Kidney (tissue), 14 donors: ENCODE results near the gene LUC7L. TPM values are rescaled to one million over a fixed set of nuclear protein-coding genes. Genes with fewer than 3 reads are reported as not detected.
"Not testable (repeated sequence)": the region's sequence is repeated elsewhere in the genome, so short reads cannot be mapped to it uniquely, and the experiment has no call there.

Source experiments
- DNase-seq, 5 donors: peaks; one replicate each; pipeline ENCODE4 v3.0.0-alpha.2; 2013 to 2020
- FAIRE-seq: peaks from 2 replicates; lab custom pipeline; 2012; peaks lifted over from hg19 to GRCh38; lab: Jason Lieb, UNC
- H3K27ac ChIP-seq, 2 donors: one replicate each; pipeline ENCODE4 v1.7.0; 2013; ENCODE audit warnings: low read depth in 2 of 2, low read length in 2 of 2, inconsistent platforms in 1 of 2
- H3K27me3 ChIP-seq: one replicate; pipeline ENCODE4 v1.7.1; 2013; ENCODE audit warnings: low read length, inconsistent platforms; ENCODE audit not compliant: control insufficient read depth, insufficient read depth
- H3K36me3 ChIP-seq, 3 donors: one replicate each; pipeline versions ENCODE4 v1.7.0 to v1.7.1; 2013; ENCODE audit warnings: low read length in 3 of 3, control low read depth in 1 of 3, inconsistent platforms in 1 of 3; ENCODE audit not compliant: insufficient read depth in 3 of 3, control insufficient read depth in 2 of 3
- H3K4me1 ChIP-seq, 3 donors: one replicate each; pipeline versions ENCODE4 v1.7.0 to v1.7.1; 2013; ENCODE audit warnings: low read length in 3 of 3, inconsistent platforms in 1 of 3, low read depth in 1 of 3; ENCODE audit not compliant: control insufficient read depth in 2 of 3, insufficient read depth in 2 of 3
- H3K4me3 ChIP-seq, 3 donors: one replicate each; pipeline versions ENCODE4 v1.7.0 to v1.8.1; 2013; ENCODE audit warnings: low read length in 3 of 3, control low read depth in 1 of 3, inconsistent platforms in 1 of 3
- H3K9ac ChIP-seq, 3 donors: one replicate each; pipeline versions ENCODE4 v1.7.0 to v1.7.1; 2013; ENCODE audit warnings: low read length in 3 of 3, control low read depth in 1 of 3, inconsistent platforms in 1 of 3
- H3K9me3 ChIP-seq, 3 donors: one replicate each; pipeline versions ENCODE4 v1.7.0 to v1.7.1; 2013; ENCODE audit warnings: low read length in 3 of 3, control low read depth in 1 of 3, inconsistent platforms in 1 of 3; ENCODE audit not compliant: control insufficient read depth in 2 of 3, insufficient read depth in 1 of 3
- intact Hi-C: fragments of 100-400 bp; cut with DNase I; formaldehyde crosslinking; loops from one replicate; pipeline ENCODE4 v1.11.1; 2022
- polyA plus RNA-seq: library from polyadenylated mRNA; stranded (reverse); fragments of 350-450 nt; fragmentation: Illumina TruSeq; extraction: RNeasy Lipid Tissue Mini Kit (QIAGEN cat#74804); gene quantifications from one replicate; pipeline ENCODE4 v1.2.3, GENCODE V29; 2014; ENCODE audit warnings: low read depth, low replicate concordance; ENCODE audit not compliant: insufficient read depth
- total RNA-seq: library from RNA; stranded (reverse); fragmentation: NEBNext Ultra II Directional; extraction: Animal tissue kit (Norgen Biotek cat#: 25700); gene quantifications from one replicate; pipeline ENCODE4 v1.2.1, GENCODE V29; 2021
- TF ChIP-seq, protein P1 (sequence below): IDR thresholded peaks from 3 replicates; pipeline ENCODE4 v1.5.1; 2012; ENCODE audit warnings: mild to moderate bottlenecking, moderate library complexity, borderline replicate concordance; ENCODE audit not compliant: insufficient read depth; ENCODE audit errors: extremely low read depth
- donor health status: control.
- donor health status: control.
- donor health status: control.
- donor health status: control.
- donor health status: control.
- donor health status: DM: yes; HTN: yes; CAD: no.
- donor health status: Normal renal cell carcinoma (clear cell type).

LUC7L gene
- total and polyA plus RNA-seq, 2 donors from 2014 or later, result 56.3 to 72.0 TPM

DNA sequence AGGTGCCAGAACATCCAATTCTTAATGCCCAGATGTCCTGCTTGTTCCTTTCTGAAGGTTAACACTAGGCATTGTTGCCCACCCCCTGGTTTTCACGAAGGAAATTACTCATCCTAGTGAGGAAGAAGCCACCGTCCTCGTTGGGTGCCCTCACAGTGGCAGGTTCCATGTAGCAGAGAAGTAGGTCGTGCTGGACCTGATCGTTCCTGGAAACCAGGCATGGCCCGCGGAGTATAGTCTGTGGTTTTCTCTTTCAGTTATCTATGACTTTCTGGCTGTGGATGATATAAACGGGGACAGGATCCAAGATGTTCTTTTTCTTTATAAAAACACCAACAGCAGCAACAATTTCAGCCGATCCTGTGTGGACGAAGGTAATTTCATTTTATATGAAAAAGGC lies 30.0 kb upstream of the LUC7L start:
- DNase-seq (no peak), FAIRE-seq (no peak)
- Histone ChIP-seq H3K4me1 (no peaks in the 10 kb centered on the region), H3K9me3 (no peaks in the 10 kb centered on the region), H3K4me3 (no peak overlapping the region), H3K9ac (no peak overlapping the region), H3K27me3 (no peaks in the 10 kb centered on the region), H3K27ac (no peak overlapping the region), H3K36me3 (peaks cover 0 to 29% (median 16%) of the 10 kb centered on the region in 3 donors)
- TF ChIP-seq, protein P1, sequence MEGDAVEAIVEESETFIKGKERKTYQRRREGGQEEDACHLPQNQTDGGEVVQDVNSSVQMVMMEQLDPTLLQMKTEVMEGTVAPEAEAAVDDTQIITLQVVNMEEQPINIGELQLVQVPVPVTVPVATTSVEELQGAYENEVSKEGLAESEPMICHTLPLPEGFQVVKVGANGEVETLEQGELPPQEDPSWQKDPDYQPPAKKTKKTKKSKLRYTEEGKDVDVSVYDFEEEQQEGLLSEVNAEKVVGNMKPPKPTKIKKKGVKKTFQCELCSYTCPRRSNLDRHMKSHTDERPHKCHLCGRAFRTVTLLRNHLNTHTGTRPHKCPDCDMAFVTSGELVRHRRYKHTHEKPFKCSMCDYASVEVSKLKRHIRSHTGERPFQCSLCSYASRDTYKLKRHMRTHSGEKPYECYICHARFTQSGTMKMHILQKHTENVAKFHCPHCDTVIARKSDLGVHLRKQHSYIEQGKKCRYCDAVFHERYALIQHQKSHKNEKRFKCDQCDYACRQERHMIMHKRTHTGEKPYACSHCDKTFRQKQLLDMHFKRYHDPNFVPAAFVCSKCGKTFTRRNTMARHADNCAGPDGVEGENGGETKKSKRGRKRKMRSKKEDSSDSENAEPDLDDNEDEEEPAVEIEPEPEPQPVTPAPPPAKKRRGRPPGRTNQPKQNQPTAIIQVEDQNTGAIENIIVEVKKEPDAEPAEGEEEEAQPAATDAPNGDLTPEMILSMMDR, result no peak
- intact Hi-C loops, result no loop called here

DNA sequence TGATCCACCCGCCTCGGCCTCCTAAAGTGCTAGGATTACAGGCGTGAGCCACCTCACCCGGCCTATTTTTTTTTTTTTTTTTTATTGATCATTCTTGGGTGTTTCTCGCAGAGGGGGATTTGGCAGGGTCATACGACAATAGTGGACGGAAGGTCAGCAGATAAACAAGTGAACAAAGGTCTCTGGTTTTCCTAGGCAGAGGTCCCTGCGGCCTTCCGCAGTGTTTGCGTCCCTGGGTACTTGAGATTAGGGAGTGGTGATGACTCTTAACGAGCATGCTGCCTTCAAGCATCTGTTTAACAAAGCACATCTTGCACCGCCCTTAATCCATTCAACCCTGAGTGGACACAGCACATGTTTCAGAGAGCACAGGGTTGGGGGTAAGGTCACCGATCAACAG lies 28.8 kb upstream of the LUC7L start:
- H3K4me1 ChIP-seq, FAIRE-seq, DNase-seq, H3K27ac ChIP-seq, H3K27me3 ChIP-seq, H3K9ac ChIP-seq, H3K4me3 ChIP-seq, H3K9me3 ChIP-seq, intact Hi-C loops: not testable (repeated sequence)
- peaks cover 0 to 26% (median 16%) of the 10 kb centered on the region in 3 donors for H3K36me3 ChIP-seq

DNA sequence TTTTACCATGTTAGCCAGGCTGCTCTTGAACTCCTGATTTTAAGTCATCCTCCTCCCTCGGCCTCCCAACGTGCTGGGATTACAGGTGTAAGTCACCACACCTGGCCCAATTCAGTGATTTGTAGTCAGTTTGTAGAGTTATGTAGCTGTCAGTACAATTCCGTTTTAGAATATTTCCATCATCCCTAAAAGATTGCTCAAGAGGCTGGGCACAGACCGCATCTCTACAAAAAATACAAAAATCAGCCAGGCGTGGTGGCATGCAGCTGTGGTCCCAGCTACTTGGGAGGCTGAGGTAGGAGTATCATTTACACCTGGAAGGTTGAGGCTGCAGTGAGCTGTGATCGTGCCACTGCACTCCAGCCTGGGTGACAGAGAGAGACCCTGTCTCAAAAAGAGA lies 25.9 kb upstream of the LUC7L start:
- FAIRE-seq, result no peak
- Histone ChIP-seq H3K9ac (no peak overlapping the region), H3K27me3 (no peaks in the 10 kb centered on the region), H3K4me1 (no peaks in the 10 kb centered on the region), H3K36me3 (peaks cover 0 to 27% (median 15%) of the 10 kb centered on the region in 3 donors), H3K9me3 (no peaks in the 10 kb centered on the region), H3K4me3 (no peak overlapping the region), H3K27ac (no peak overlapping the region)
- DNase-seq, result no peak
- TF ChIP-seq, protein P1, result no peak
- intact Hi-C loops, result no loop called here

DNA sequence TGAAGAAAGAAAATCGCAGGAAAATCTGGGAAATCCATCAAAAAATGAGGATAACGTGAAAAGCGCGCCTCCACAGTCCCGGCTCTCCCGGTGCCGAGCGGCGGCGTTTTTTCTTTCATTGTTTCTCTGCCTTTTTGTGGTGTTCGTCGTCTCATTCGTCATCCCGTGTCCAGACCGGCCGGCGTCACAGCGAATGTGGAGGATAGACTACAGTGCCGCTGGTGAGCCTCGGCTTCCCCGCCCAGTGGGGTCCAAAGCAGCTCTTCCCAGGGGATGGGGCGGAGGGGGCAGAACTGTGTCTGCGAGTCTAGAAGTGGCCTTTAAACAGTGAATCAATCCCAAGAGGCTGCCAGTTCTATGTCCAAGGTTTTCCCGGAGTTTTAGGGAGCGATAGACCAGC lies 25.2 kb upstream of the LUC7L start:
- Histone ChIP-seq H3K27me3 (no peaks in the 10 kb centered on the region), H3K36me3 (peaks cover 0 to 25% (median 11%) of the 10 kb centered on the region in 3 donors), H3K27ac (no peak overlapping the region), H3K4me1 (no peaks in the 10 kb centered on the region), H3K4me3 (no peak overlapping the region), H3K9ac (no peak overlapping the region), H3K9me3 (no peaks in the 10 kb centered on the region)
- intact Hi-C loops, result no loop called here
- TF ChIP-seq, protein P1, result no peak
- no peak for DNase-seq
- no peak for FAIRE-seq
